SK-N-SH treated with all-trans-retinoic acid at 6 μM for 48 hours (cell line): ENCODE results near the gene PDGFD.

Source experiments
- ATAC-seq: fragments of 200-7000 bp; cut with Tn5 transposase; 3 replicates; pipeline ENCODE4 v1.9.1; 2020; ENCODE audit warnings: mild to moderate bottlenecking, moderate library complexity
- ARNTL ChIP-seq: fragments of 450-650 bp; formaldehyde crosslinking; IDR thresholded peaks from 2 replicates; pipeline ENCODE4 v1.5.0; 2020; ENCODE audit warnings: low read depth, mild to moderate bottlenecking, moderate library complexity, borderline replicate concordance
- BACH2 ChIP-seq: fragments of 250-450 bp; sonication (Bioruptor Pico); IDR thresholded peaks from 2 replicates; pipeline ENCODE4 v1.9.0; 2021; ENCODE audit warnings: mild to moderate bottlenecking, borderline replicate concordance
- CREB5 ChIP-seq: fragments of 250-450 bp; sonication (Bioruptor Pico); IDR thresholded peaks from 2 replicates; pipeline ENCODE4 v1.5.1; 2020; ENCODE audit warnings: low read depth, mild to moderate bottlenecking, moderate library complexity
- CSRNP3 ChIP-seq: fragments of 250-450 bp; sonication (Bioruptor Pico); IDR thresholded peaks from 2 replicates; pipeline ENCODE4 v1.5.1; 2021; ENCODE audit warnings: mild to moderate bottlenecking, moderate library complexity
- ESRRG ChIP-seq: fragments of 250-450 bp; sonication (Bioruptor Pico); IDR thresholded peaks from 2 replicates; pipeline ENCODE4 v1.6.1; 2021; ENCODE audit warnings: mild to moderate bottlenecking
- GLIS3 ChIP-seq: fragments of 250-450 bp; sonication (Bioruptor Pico); IDR thresholded peaks from 2 replicates; pipeline ENCODE4 v1.5.0; 2020; ENCODE audit warnings: mild to moderate bottlenecking, moderate library complexity
- ISL1 ChIP-seq: fragments of 250-450 bp; sonication (Bioruptor Pico); IDR thresholded peaks from 2 replicates; pipeline ENCODE4 v2.1.2; 2022; ENCODE audit warnings: mild to moderate bottlenecking, moderate library complexity
- OSR1 ChIP-seq: fragments of 250-450 bp; sonication (Bioruptor Pico); IDR thresholded peaks from 2 replicates; pipeline ENCODE4 v1.8.0; 2022; ENCODE audit warnings: moderate library complexity, mild to moderate bottlenecking, inconsistent platforms
- PPARA ChIP-seq: fragments of 250-450 bp; sonication (Bioruptor Pico); IDR thresholded peaks from 2 replicates; pipeline ENCODE4 v1.5.0; 2020; ENCODE audit warnings: mild to moderate bottlenecking, borderline replicate concordance
- RARB ChIP-seq: fragments of 250-450 bp; sonication (Bioruptor Pico); IDR thresholded peaks from 2 replicates; pipeline ENCODE4 v1.8.0; 2021; ENCODE audit warnings: mild to moderate bottlenecking, moderate library complexity
- SNAI2 ChIP-seq: fragments of 250-450 bp; sonication (Bioruptor Pico); IDR thresholded peaks from 2 replicates; pipeline ENCODE4 v1.5.0; 2020; ENCODE audit warnings: mild to moderate bottlenecking, moderate library complexity
- TCF4 ChIP-seq: fragments of 250-450 bp; sonication (Bioruptor Pico); IDR thresholded peaks from 2 replicates; pipeline ENCODE4 v1.8.0; 2021; ENCODE audit warnings: mild to moderate bottlenecking, moderate library complexity, borderline replicate concordance
- TOX ChIP-seq: fragments of 250-450 bp; sonication (Bioruptor Pico); IDR thresholded peaks from 2 replicates; pipeline ENCODE4 v1.8.0; 2021; ENCODE audit warnings: mild to moderate bottlenecking, moderate library complexity, borderline replicate concordance
- TSHZ2 ChIP-seq: fragments of 250-450 bp; sonication (Bioruptor Pico); IDR thresholded peaks from 2 replicates; pipeline ENCODE4 v1.5.0; 2020; ENCODE audit warnings: mild to moderate bottlenecking, moderate library complexity
- ZC3H10 ChIP-seq: fragments of 250-450 bp; sonication (Bioruptor Pico); IDR thresholded peaks from 2 replicates; pipeline ENCODE4 v1.5.1; 2021; ENCODE audit warnings: mild to moderate bottlenecking, moderate library complexity
- ZFP3 ChIP-seq: fragments of 250-450 bp; sonication (Bioruptor Pico); IDR thresholded peaks from 2 replicates; pipeline ENCODE4 v1.5.0; 2020; ENCODE audit warnings: mild to moderate bottlenecking, moderate library complexity
- ZFP30 ChIP-seq: fragments of 450-650 bp; formaldehyde crosslinking; IDR thresholded peaks from 2 replicates; pipeline ENCODE4 v1.5.0; 2022; ENCODE audit warnings: mild to moderate bottlenecking, moderate library complexity
- ZNF565 ChIP-seq: fragments of 450-650 bp; formaldehyde crosslinking; conservative IDR thresholded peaks from 2 replicates; pipeline ENCODE4 v1.5.0; 2020; ENCODE audit warnings: low read depth, mild to moderate bottlenecking, moderate library complexity
- ZNF70 ChIP-seq: fragments of 450-650 bp; formaldehyde crosslinking; IDR thresholded peaks from 2 replicates; pipeline ENCODE4 v1.5.0; 2020; ENCODE audit warnings: mild to moderate bottlenecking, moderate library complexity
- TF ChIP-seq, protein P1 (sequence below): fragments of 250-450 bp; sonication (Bioruptor Pico); IDR thresholded peaks from 2 replicates; pipeline ENCODE4 v1.8.0; 2021; ENCODE audit warnings: low read depth, mild to moderate bottlenecking, moderate library complexity, borderline replicate concordance
- TF ChIP-seq, protein P2 (sequence below): fragments of 250-450 bp; sonication (Bioruptor Pico); IDR thresholded peaks from 2 replicates; pipeline ENCODE4 v1.8.0; 2020; ENCODE audit warnings: mild to moderate bottlenecking, moderate library complexity, borderline replicate concordance

The PDGFD gene

GRCh38 chr11:104028476-104029263, 135.3 kb downstream of the PDGFD start:
- no peak for TF ChIP-seq ZFP3
- ATAC-seq: no peak

DNA sequence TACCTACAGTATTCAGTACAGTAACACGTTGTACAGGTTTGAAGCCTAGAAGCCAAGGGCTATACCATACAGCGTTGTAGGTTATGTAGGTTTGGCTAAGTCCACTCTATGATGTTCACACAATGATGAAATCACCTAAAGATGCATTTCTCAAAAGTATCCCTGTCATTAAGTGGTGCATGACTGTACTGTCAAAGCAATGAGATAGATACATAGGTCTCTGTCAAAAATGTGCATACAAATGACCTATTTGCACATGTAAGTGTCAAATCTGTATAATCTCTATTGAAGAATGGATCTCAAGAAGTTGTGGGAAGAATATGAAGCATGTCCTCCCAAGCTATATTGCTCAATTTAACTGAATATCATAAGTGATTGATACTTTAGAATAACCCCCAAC, 139.4 kb downstream of the PDGFD start:
- ATAC-seq: no peak
- no peak for TF ChIP-seq PPARA
- no peak for TF ChIP-seq CSRNP3
- TF ChIP-seq ARNTL (CRISPR knock-in tag): no peak
- TF ChIP-seq ZNF70 (CRISPR knock-in tag): no peak
- no peak for TF ChIP-seq BACH2
- TF ChIP-seq TOX: no peak
- TF ChIP-seq, protein P1, sequence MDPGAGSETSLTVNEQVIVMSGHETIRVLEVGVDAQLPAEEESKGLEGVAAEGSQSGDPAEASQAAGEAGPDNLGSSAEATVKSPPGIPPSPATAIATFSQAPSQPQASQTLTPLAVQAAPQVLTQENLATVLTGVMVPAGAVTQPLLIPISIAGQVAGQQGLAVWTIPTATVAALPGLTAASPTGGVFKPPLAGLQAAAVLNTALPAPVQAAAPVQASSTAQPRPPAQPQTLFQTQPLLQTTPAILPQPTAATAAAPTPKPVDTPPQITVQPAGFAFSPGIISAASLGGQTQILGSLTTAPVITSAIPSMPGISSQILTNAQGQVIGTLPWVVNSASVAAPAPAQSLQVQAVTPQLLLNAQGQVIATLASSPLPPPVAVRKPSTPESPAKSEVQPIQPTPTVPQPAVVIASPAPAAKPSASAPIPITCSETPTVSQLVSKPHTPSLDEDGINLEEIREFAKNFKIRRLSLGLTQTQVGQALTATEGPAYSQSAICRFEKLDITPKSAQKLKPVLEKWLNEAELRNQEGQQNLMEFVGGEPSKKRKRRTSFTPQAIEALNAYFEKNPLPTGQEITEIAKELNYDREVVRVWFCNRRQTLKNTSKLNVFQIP (CRISPR knock-in tag): no peak
- TF ChIP-seq, protein P2, sequence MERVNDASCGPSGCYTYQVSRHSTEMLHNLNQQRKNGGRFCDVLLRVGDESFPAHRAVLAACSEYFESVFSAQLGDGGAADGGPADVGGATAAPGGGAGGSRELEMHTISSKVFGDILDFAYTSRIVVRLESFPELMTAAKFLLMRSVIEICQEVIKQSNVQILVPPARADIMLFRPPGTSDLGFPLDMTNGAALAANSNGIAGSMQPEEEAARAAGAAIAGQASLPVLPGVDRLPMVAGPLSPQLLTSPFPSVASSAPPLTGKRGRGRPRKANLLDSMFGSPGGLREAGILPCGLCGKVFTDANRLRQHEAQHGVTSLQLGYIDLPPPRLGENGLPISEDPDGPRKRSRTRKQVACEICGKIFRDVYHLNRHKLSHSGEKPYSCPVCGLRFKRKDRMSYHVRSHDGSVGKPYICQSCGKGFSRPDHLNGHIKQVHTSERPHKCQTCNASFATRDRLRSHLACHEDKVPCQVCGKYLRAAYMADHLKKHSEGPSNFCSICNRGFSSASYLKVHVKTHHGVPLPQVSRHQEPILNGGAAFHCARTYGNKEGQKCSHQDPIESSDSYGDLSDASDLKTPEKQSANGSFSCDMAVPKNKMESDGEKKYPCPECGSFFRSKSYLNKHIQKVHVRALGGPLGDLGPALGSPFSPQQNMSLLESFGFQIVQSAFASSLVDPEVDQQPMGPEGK (CRISPR knock-in tag): no peak
- no peak for TF ChIP-seq ESRRG (CRISPR knock-in tag)
- TF ChIP-seq ZNF565 (CRISPR knock-in tag): no peak
- TF ChIP-seq ISL1 (CRISPR knock-in tag): no peak
- TF ChIP-seq ZC3H10 (CRISPR knock-in tag): no peak
- no peak for TF ChIP-seq OSR1 (CRISPR knock-in tag)
- TF ChIP-seq SNAI2 (CRISPR knock-in tag): no peak
- no peak for TF ChIP-seq TCF4 (CRISPR knock-in tag)
- TF ChIP-seq ZFP30 (CRISPR knock-in tag): no peak
- TF ChIP-seq CREB5 (CRISPR knock-in tag): no peak
- TF ChIP-seq GLIS3: no peak
- no peak for TF ChIP-seq TSHZ2 (CRISPR knock-in tag)
- TF ChIP-seq RARB (CRISPR knock-in tag): no peak

- TF ChIP-seq CSRNP3 (no peak), ESRRG (CRISPR knock-in tag) (no peak), ZNF70 (CRISPR knock-in tag) (no peak), ZNF565 (CRISPR knock-in tag) (no peak)
- ATAC-seq: no peak
Measured at GRCh38 chr11:104015649-104016415, 148.1 kb downstream of the PDGFD start.
